Natural killer cell (primary cell): ENCODE data around the gene ARL8A. TPM values are rescaled to one million over a fixed set of nuclear protein-coding genes. Genes with fewer than 3 reads are reported as not detected.
A peak's percentile ranks its signal among the peaks of the same experiment; 100 is the strongest.

Experiments used
- ATAC-seq, 3 donors: fragments of 150-1000 bp in 2 of 3; fragments of 200-7000 bp in 1 of 3; cut with Tn5 transposase; 1 replicate in 1 of 3; 2 replicates in 2 of 3; pipeline ENCODE4 v1.10.0; 2021; ENCODE audit warnings: mild to moderate bottlenecking in 2 of 3, moderate library complexity in 2 of 3
- DNase-seq, 2 donors: peaks; one replicate each; pipeline versions ENCODE4 v3.0.0 to v3.0.0-alpha.2; 2013 to 2021; ENCODE audit warnings: mixed read lengths in 1 of 2
- H3K27ac ChIP-seq: one replicate; pipeline ENCODE4 v1.5.1; 2013; ENCODE audit warnings: mild to moderate bottlenecking, low read length
- H3K27me3 ChIP-seq: one replicate; pipeline ENCODE4 v1.6.1; 2013; ENCODE audit warnings: low read length; ENCODE audit not compliant: control insufficient read depth, insufficient read depth
- H3K36me3 ChIP-seq: one replicate; pipeline ENCODE4 v1.6.1; 2013; ENCODE audit warnings: low read length; ENCODE audit not compliant: control insufficient read depth, insufficient read depth
- H3K4me1 ChIP-seq: one replicate; pipeline ENCODE4 v1.6.1; 2013; ENCODE audit warnings: low read length; ENCODE audit not compliant: control insufficient read depth, insufficient read depth
- H3K4me3 ChIP-seq: one replicate; pipeline ENCODE4 v1.5.1; 2013; ENCODE audit warnings: low read length
- H3K9me3 ChIP-seq: one replicate; pipeline ENCODE4 v1.6.1; 2013; ENCODE audit warnings: low read length; ENCODE audit not compliant: control insufficient read depth, insufficient read depth
- H3K27ac Mint-ChIP-seq, 2 donors: one replicate each; pipeline ENCODE4 v1.8.0; 2022; ENCODE audit warnings: mild to moderate bottlenecking in 2 of 2, mixed read lengths in 2 of 2, moderate library complexity in 1 of 2
- H3K27me3 Mint-ChIP-seq, 2 donors: one replicate each; pipeline ENCODE4 v1.8.0; 2022; ENCODE audit warnings: low read depth in 2 of 2, mixed read lengths in 2 of 2
- H3K36me3 Mint-ChIP-seq: one replicate; pipeline ENCODE4 v1.8.0; 2022; ENCODE audit warnings: mixed read lengths
- H3K4me1 Mint-ChIP-seq, 2 donors: one replicate each; pipeline ENCODE4 v1.8.0; 2022; ENCODE audit warnings: mixed read lengths in 2 of 2
- H3K4me3 Mint-ChIP-seq: one replicate; pipeline ENCODE4 v1.8.0; 2022; ENCODE audit warnings: mild to moderate bottlenecking, moderate library complexity, mixed read lengths
- H3K9me3 Mint-ChIP-seq, 2 donors: one replicate each; pipeline ENCODE4 v1.8.0; 2022; ENCODE audit warnings: mixed read lengths in 2 of 2
- WGBS: methylation state at CpG from one replicate; pipeline ENCODE4 v1.1.7; 2013; ENCODE audit warnings: missing lambda C conversion rate; ENCODE audit not compliant: insufficient coverage; 5-methylcytosine and 5-hydroxymethylcytosine counted together
- intact Hi-C: fragments of 100-400 bp; cut with micrococcal nuclease; formaldehyde crosslinking; loops from one replicate; pipeline ENCODE4 v1.14.2; 2022
- total RNA-seq, 4 donors: library from RNA; stranded (reverse); fragments of 120-200 nt in 1 of 4; gene quantifications; one replicate each; pipeline versions ENCODE4 v1.2.3 to v1.2.4, GENCODE V29; 2013 to 2022
- TF ChIP-seq, protein P1 (sequence below): fragments of 200-600 bp; IDR thresholded peaks from one replicate; pipeline ENCODE4 v1.8.0; 2022; ENCODE audit warnings: antibody characterized with exemption

ARL8A gene
- total RNA-seq, 3 donors from 2014 or later (not counting 1 experiment from before 2014, with no cell fraction given) = 109 to 120 (median 109) TPM

DNA sequence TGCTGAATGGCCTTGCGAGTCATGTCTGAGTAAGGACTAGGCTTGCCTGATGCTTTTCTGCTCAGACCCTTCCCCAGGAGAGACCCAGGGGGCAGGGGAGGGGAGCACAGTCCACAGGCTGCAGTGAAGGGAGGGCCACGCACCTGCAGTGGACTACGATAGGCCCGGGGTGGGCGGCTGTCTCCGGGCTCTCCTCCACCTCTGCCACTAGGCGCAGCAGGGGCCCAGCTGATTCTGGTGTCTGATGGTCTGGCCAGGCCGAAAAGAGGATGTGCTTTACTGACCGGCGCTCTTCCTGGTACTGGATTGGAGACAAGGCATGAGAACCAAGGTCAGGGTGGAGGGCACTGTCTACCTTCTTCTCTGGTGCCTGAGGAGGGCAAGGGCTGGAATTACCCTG lies 7.9 kb upstream of the ARL8A start:
- Histone ChIP-seq H3K27ac (no peak overlapping the region), H3K9me3 (no peaks in the 10 kb centered on the region), H3K36me3 (peaks cover 80% of the 10 kb centered on the region), H3K4me1 (peaks cover 19% of the 10 kb centered on the region), H3K4me3 (no peak overlapping the region), H3K27me3 (no peaks in the 10 kb centered on the region)
- Mint-ChIP-seq H3K4me1 (peaks cover 25 to 35% of the 10 kb centered on the region in 2 donors), H3K36me3 (peaks cover 18% of the 10 kb centered on the region), H3K4me3 (no peak overlapping the region), H3K9me3 (no peaks in the 10 kb centered on the region), H3K27me3 (no peaks in the 10 kb centered on the region), H3K27ac (no peak overlapping the region)
- ATAC-seq = no peak
- TF ChIP-seq, protein P1, sequence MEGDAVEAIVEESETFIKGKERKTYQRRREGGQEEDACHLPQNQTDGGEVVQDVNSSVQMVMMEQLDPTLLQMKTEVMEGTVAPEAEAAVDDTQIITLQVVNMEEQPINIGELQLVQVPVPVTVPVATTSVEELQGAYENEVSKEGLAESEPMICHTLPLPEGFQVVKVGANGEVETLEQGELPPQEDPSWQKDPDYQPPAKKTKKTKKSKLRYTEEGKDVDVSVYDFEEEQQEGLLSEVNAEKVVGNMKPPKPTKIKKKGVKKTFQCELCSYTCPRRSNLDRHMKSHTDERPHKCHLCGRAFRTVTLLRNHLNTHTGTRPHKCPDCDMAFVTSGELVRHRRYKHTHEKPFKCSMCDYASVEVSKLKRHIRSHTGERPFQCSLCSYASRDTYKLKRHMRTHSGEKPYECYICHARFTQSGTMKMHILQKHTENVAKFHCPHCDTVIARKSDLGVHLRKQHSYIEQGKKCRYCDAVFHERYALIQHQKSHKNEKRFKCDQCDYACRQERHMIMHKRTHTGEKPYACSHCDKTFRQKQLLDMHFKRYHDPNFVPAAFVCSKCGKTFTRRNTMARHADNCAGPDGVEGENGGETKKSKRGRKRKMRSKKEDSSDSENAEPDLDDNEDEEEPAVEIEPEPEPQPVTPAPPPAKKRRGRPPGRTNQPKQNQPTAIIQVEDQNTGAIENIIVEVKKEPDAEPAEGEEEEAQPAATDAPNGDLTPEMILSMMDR = no peak
- 96% methylated on average over 10 of the region's 10 CpGs for WGBS
- DNase-seq = no peak
- intact Hi-C loops = no loop called here

DNA sequence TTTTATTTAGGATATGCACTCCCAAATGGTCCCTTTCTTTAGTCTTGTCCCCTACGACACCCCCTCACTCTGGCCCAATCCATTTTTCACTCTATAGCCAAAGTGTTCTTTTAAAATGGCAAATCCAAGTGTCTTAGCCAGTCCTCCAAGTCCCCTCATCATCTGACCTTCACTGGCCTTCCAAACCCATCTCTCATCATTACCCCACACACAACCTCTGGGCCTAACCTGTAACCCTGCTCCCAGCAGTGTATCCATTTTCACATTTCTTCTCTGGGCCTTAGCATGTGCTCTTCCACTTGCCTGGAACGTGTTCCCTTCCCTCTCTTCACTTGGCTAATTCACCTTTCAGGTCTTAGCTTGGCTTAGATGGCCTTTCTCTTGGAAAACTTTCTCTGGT lies 6.5 kb upstream of the ARL8A start:
- no peak overlapping the region for H3K4me3 ChIP-seq
- TF ChIP-seq, protein P1 = no peak
- Mint-ChIP-seq H3K4me3 (no peak overlapping the region), H3K27me3 (no peaks in the 10 kb centered on the region), H3K4me1 (peaks cover 25 to 31% of the 10 kb centered on the region in 2 donors), H3K9me3 (no peaks in the 10 kb centered on the region), H3K36me3 (peaks cover 18% of the 10 kb centered on the region), H3K27ac (peak overlapping the region; percentile 66 to 70)
- intact Hi-C loops = no loop called here
- H3K9me3 ChIP-seq = no peaks in the 10 kb centered on the region
- H3K27ac ChIP-seq = no peak overlapping the region
- H3K4me1 ChIP-seq = peaks cover 8% of the 10 kb centered on the region
- 98% methylated on average over 2 of the region's 2 CpGs for WGBS
- ATAC-seq = no peak
- H3K27me3 ChIP-seq = no peaks in the 10 kb centered on the region
- H3K36me3 ChIP-seq = peaks cover 76% of the 10 kb centered on the region
- no peak for DNase-seq

DNA sequence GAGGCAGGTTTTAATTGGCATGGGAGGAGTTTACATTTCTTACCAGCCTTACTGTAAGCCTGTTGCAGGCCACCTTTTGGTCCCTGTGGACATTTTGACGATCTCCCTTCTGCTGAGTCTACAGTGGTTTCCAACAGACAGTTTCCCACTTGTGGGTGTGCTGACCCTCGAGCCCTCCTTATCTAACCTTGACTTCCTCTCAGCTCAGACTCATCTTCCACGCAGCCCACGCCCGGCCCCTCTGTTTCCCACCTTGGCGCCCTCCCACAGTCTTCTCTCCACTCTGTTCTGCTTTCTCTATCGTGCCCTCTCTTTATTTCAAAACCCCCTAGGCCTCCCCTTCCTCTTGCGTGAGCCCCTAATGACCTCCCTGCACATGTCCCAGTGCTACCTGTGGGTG lies 6.1 kb upstream of the ARL8A start:
- H3K36me3 Mint-ChIP-seq = peaks cover 18% of the 10 kb centered on the region

More for the DNA sequence above, 6.1 kb upstream of the ARL8A start:
- TF ChIP-seq, protein P1 = no peak
- no peak overlapping the region for H3K4me3 Mint-ChIP-seq
- Histone ChIP-seq H3K4me3 (no peak overlapping the region), H3K9me3 (no peaks in the 10 kb centered on the region), H3K27ac (no peak overlapping the region), H3K36me3 (peaks cover 72% of the 10 kb centered on the region), H3K27me3 (no peaks in the 10 kb centered on the region), H3K4me1 (peaks cover 11% of the 10 kb centered on the region)
- H3K27me3 Mint-ChIP-seq = no peaks in the 10 kb centered on the region
- WGBS = 56% methylated on average over 8 of the region's 8 CpGs
- peaks cover 25 to 26% of the 10 kb centered on the region in 2 donors for H3K4me1 Mint-ChIP-seq
- no peaks in the 10 kb centered on the region for H3K9me3 Mint-ChIP-seq
- intact Hi-C loops = no loop called here
- peak overlapping the region; percentile 66 to 70 for H3K27ac Mint-ChIP-seq
- no peak for DNase-seq
- no peak for ATAC-seq
